Loucy (cell line): ENCODE results near the gene NLRC5.

ENCODE experiments used
- H2AFZ ChIP-seq: fragments of 200-600 bp; sonication (generic); 2 replicates; pipeline ENCODE4 v1.6.0; 2016; ENCODE audit warnings: antibody characterized with exemption, mild to moderate bottlenecking, low read length, moderate library complexity
- H3F3A ChIP-seq: fragments of 200-600 bp; 2 replicates; pipeline ENCODE4 v1.6.0; 2016; ENCODE audit warnings: antibody characterized with exemption, low read depth, mild to moderate bottlenecking
- H3K27me3 ChIP-seq: fragments of 200-600 bp; sonication (generic); 2 replicates; pipeline ENCODE4 v1.6.1; 2014; ENCODE audit warnings: low read length, mild to moderate bottlenecking; ENCODE audit not compliant: insufficient read depth, poor library complexity, severe bottlenecking
- H3K36me3 ChIP-seq: fragments of 200-600 bp; sonication (generic); 2 replicates; pipeline ENCODE4 v1.6.1; 2016; ENCODE audit warnings: low read length; ENCODE audit not compliant: insufficient read depth
- H3K4me1 ChIP-seq: fragments of 200-600 bp; sonication (generic); 2 replicates; pipeline ENCODE4 v1.5.1; 2014; ENCODE audit warnings: low read length, mild to moderate bottlenecking; ENCODE audit not compliant: insufficient read depth, poor library complexity, severe bottlenecking
- H3K4me2 ChIP-seq: fragments of 200-600 bp; sonication (generic); 2 replicates; pipeline ENCODE4 v1.6.0; 2014; ENCODE audit warnings: antibody characterized with exemption, low read length, low read depth, mild to moderate bottlenecking; ENCODE audit not compliant: poor library complexity, severe bottlenecking
- H3K4me3 ChIP-seq: fragments of 200-600 bp; sonication (generic); 2 replicates; pipeline ENCODE4 v1.5.1; 2014; ENCODE audit warnings: low read length, mild to moderate bottlenecking, mixed read lengths; ENCODE audit not compliant: poor library complexity, severe bottlenecking
- H3K79me2 ChIP-seq: fragments of 200-600 bp; sonication (generic); 2 replicates; pipeline ENCODE4 v1.6.1; 2014; ENCODE audit warnings: low read length; ENCODE audit not compliant: insufficient read depth
- H3K9ac ChIP-seq: fragments of 200-600 bp; sonication (generic); 2 replicates; pipeline ENCODE4 v1.6.0; 2014; ENCODE audit warnings: mild to moderate bottlenecking, low read depth, low read length, moderate library complexity; ENCODE audit not compliant: poor library complexity, severe bottlenecking
- H3K9me2 ChIP-seq: fragments of 200-600 bp; sonication (generic); replicated peaks from 2 replicates; pipeline ENCODE4 v1.6.1; 2016; ENCODE audit warnings: low read depth, low read length, mixed read lengths
- H3K9me3 ChIP-seq: fragments of 200-600 bp; sonication (generic); 2 replicates; pipeline ENCODE4 v1.6.1; 2014; ENCODE audit warnings: mild to moderate bottlenecking, antibody characterized with exemption, low read length, low read depth; ENCODE audit not compliant: insufficient read depth
- H4K20me1 ChIP-seq: fragments of 200-600 bp; sonication (generic); 2 replicates; pipeline ENCODE4 v1.6.0; 2014; ENCODE audit warnings: antibody characterized with exemption, low read length, mild to moderate bottlenecking; ENCODE audit not compliant: insufficient read depth, poor library complexity, severe bottlenecking
- CTCF ChIP-seq: fragments of 200-600 bp; sonication (generic); conservative IDR thresholded peaks from 2 replicates; pipeline ENCODE4 v1.5.1; 2014; ENCODE audit warnings: mild to moderate bottlenecking, antibody characterized with exemption, low read length
- EZH2phosphoT487 ChIP-seq: fragments of 200-600 bp; IDR thresholded peaks from 2 replicates; pipeline ENCODE4 v1.6.1; 2018; ENCODE audit warnings: antibody characterized with exemption, mild to moderate bottlenecking, moderate library complexity, borderline replicate concordance

The NLRC5 gene

DNA sequence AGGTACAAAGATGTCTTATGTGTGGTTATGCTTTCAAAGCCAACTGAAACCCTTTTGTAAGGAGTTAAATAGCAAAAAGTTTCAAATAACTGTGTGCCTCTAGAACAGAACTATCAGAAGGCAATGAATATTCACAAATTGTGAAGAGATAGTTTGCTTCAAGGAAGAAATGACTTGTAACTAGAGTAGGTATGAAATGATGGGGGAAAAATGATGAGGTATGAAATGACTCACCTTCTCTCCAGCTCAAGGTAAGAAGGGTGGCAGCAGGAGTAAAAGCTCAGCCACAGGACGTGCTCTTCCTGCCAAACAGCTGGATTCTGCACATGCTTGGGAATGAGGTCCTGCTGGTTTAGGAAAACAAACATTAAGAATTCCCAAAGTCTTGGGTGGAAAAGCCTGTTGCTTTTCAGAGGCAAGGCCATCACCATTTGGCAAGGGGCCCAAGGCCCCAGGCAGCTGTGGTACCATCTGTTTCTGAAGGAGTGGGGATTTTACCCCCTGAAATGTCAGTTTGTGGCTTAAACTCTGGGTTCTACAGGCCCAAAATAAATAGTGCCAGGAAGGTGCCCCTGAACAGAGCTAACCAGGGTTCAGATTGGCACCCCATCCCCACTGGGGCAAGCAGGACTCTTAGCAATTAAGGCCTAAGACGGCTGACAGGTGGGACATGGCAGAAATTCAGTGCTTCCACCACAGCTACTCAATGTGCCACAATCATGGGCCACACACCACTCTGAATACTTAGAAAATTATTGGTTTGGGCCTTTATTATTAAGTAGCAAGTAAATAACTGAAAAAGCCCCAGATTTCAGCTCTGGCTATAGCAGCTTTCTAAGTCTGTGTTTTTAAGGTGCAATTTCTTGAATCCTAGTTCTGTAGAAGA lies 44.2 kb upstream of the NLRC5 start:
- Histone ChIP-seq H3K4me2 (no peak overlapping the region), H3K4me3 (no peak overlapping the region), H4K20me1 (no peaks in the 10 kb centered on the region), H3K36me3 (peaks cover 50% of the 10 kb centered on the region), H3K4me1 (no peaks in the 10 kb centered on the region), H3K9me2 (no peaks in the 10 kb centered on the region), H3K79me2 (no peaks in the 10 kb centered on the region), H3K27me3 (no peaks in the 10 kb centered on the region), H2AFZ (no peak overlapping the region), H3K9me3 (no peaks in the 10 kb centered on the region), H3K9ac (no peak overlapping the region), H3F3A (no peaks in the 10 kb centered on the region)
- no peak for TF ChIP-seq EZH2phosphoT487

GRCh38 chr16:56945847-56946527 lies 43.4 kb upstream of the NLRC5 start:
- H3K4me2 ChIP-seq = no peak overlapping the region
- peaks cover 44% of the 10 kb centered on the region for H3K36me3 ChIP-seq
- no peaks in the 10 kb centered on the region for H3K79me2 ChIP-seq
- H3F3A ChIP-seq = no peaks in the 10 kb centered on the region
- no peak overlapping the region for H3K9ac ChIP-seq
- no peaks in the 10 kb centered on the region for H4K20me1 ChIP-seq
- no peak overlapping the region for H2AFZ ChIP-seq
- no peaks in the 10 kb centered on the region for H3K9me2 ChIP-seq
- no peaks in the 10 kb centered on the region for H3K9me3 ChIP-seq
- TF ChIP-seq CTCF = no peak
- no peak for TF ChIP-seq EZH2phosphoT487
- H3K4me1 ChIP-seq = no peaks in the 10 kb centered on the region
- no peaks in the 10 kb centered on the region for H3K27me3 ChIP-seq
- H3K4me3 ChIP-seq = no peak overlapping the region

DNA sequence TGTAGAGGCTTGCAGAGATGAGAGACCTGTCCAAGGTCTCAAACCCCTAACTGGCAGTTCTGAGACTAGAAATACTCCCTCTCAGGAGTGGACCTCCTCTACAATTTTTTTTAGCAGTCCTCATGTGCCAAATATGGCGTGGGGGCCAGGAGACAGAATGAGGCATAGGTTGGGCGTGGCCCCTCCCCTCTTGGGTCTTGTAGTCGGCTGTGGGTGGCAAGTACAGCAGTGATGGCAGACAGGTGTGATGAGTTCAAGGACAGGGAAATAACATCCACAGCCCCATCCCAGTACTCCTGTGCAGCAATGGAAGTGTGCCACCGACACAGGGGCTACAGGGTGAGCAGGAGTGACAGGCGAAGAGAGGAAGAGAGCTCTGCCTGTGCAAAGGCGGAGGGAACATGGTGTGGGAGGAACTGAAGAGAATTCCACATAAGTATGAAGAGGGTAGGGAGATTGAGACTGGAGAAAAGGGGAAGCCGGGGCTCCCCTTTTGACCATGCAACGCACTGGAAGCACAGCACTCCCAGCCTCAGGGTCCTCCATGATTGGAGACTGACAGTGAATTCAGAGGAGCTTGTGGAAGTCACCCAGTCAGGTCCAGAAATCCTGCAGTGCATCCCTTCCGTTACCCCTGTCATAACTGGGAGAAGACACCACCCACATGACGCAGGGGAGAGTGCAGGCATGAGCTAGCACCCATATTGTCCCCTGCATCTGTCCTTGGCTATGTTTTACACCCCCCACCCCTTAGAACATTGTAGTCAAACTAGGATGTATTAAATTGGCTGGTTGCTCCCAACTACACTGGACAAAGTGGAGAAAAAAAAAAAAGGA lies 42.4 kb upstream of the NLRC5 start:
- TF ChIP-seq CTCF (no peak), EZH2phosphoT487 (no peak)
- Histone ChIP-seq H4K20me1 (no peaks in the 10 kb centered on the region), H3K27me3 (no peaks in the 10 kb centered on the region), H3K79me2 (no peaks in the 10 kb centered on the region), H2AFZ (no peak overlapping the region), H3K4me1 (no peaks in the 10 kb centered on the region), H3F3A (no peaks in the 10 kb centered on the region), H3K4me2 (no peak overlapping the region), H3K36me3 (peaks cover 35% of the 10 kb centered on the region), H3K9me3 (no peaks in the 10 kb centered on the region), H3K4me3 (no peak overlapping the region), H3K9ac (no peak overlapping the region), H3K9me2 (no peaks in the 10 kb centered on the region)
